GM18907 (cell line): Measurements from ENCODE around the gene RPTOR.
A peak's percentile ranks its signal among the peaks of the same experiment; 100 is the strongest.

Experiments
- ATAC-seq: cut with Tn5 transposase; IDR thresholded peaks from one replicate; pipeline ENCODE4 v1.9.1; 2021; ENCODE audit warnings: mild to moderate bottlenecking, moderate library complexity; ENCODE audit not compliant: unreplicated experiment

RPTOR gene

GRCh38 chr17:80588702-80589383, 44.2 kb downstream of the RPTOR start:
- no peak for ATAC-seq

DNA sequence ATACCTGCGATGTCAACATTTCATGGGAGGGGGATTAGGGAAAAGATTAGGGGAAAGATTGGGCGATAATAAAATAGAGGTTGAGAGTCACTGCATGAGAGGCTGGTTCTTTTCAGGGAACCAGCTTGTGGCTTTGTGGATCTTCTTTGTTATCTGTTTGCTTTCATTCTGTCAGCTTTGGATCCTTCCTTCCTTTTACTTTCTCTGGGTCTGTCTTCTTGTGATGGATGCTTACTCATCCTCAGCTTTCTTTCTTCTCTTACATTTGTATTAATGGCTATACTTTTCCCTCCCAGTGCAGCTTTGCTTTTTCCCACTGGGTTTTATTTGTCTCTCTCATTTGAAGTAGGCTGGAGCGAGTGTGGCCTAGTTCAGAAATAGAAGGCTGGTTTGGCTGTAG, 47.1 kb downstream of the RPTOR start:
- ATAC-seq: no peak

GRCh38 chr17:80592243-80592642, 47.6 kb downstream of the RPTOR start:
- ATAC-seq: no peak

GRCh38 chr17:80593181-80593580, 48.5 kb downstream of the RPTOR start:
- no peak for ATAC-seq

DNA sequence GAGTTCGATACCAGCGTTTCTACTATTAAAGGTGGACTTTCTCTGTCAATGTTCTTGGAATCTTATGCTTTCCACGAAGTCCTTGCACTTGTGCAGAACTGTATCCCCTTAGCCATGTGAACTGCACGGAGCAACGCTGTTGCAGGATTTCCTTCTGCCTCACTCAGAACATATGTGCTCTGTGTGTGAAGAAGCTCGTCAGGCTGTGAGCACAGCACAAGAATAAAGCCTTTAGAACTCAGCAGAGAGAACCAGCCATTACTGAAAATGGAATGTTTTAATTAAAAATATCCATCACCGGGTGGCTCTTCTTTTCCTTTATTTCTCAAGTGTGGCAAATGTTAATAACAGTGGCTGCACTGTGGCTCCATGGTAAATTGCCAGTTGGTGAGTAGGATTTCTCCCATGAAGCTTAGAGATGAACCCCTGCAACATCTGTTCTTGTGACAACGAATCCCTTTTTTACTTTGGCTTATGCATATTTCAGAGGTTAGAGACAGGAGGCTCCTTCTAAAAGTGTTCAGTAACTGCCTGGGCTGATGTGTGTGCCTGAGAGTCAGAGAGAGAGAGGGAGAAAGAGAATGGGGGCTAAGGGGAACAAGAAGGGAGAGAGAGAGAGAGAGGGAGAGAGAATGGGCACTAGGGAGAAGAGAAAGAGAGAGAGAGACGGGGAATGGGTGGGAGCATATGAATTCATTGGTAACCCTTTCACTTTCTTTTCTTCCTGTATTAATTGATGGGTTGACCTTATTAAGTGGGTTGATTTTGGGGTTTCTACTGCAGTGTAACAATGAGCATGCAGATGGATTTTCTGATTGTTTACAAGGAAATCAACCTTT, 50.0 kb downstream of the RPTOR start:
- no peak for ATAC-seq

GRCh38 chr17:80596760-80597608, 52.3 kb downstream of the RPTOR start:
- no peak for ATAC-seq

DNA sequence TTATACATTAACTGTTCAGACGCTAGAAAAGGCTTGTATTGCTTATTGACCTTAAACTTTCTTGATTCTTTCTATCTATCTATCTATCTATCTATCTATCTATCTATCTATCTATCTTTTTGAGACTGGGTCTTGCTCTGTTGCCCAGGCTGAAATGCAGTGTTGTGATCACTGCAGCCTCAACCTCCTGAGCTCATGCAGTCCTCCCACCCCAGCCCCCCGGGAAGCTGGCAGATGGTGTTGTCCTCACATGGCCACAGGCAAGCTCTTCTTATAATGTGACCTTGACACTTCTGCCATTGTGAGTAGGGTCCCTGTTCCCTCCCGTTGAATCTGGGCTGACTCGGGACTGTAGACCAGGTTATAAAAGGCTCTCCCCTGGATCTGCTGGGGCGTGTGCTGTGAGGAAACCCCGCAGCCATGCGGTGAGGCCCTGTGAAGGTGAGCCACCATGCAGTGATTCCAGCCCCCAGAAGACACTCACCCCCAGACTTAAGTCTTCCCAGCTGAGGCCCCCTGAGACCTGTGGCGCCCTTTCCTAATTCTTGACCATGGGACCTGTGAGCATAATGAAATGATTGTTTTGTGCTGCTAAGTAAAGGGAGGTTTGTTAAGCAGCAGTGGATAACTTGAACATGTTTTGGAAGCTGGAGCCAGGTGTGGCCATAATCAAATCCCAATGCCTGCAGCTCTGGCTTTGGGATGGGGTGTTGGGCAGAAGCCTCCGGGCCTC, 54.3 kb downstream of the RPTOR start:
- no peak for ATAC-seq

DNA sequence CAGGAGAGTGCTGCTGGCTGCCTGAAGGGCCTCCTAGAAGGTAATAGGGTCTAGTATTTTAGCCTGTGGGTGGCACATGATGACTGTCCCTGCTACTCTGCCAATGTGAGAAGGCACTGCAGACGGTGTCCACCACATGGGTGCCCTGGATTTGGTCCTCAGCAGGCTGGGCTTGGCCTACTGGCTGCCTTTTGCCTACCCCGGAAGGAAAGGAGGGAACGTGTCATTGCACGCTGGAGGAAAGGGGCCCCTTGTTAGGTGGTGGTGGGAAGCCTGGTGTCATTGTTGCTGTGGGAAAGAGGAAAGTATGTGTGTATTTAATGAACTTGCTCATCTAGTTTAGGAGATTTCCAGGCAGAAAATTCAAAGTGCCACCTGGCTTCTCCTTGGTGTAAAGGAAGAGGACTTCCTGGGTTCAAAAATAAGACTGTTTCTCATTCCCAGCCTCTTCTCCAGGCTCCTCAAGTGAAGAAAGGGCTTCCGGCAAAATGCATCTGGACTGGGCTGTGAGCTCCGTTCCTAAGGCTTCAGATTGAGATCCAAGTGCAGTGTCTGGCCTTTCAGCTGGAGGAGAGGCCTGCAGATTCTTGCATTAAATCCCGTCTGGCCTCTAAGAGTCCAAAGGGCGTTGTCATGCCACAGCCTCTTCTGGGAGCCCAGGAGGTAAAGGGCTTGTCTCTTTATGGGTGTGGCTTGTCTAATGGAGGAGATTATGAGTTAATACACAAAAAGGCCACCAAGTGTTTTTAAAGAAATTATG, 55.1 kb downstream of the RPTOR start:
- no peak for ATAC-seq

DNA sequence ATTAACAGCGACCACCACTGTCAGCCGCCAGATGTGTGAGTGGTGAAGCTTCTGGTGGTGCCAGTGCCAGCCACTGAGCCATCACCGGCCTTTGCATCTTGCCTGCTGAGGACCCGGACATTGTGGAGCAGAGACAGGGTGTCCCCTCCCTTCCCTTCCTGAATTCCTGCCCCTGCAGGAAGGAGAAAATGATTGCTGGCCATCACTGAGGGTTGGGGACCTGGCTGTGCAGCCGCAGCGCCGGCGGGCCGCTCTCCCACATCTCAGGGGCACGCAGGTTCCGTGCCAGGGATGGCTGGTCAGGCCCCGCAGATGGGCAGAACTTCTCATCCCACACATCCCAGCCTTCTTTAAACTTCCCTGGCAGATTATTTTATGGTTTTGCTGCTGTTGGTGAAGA, 56.5 kb downstream of the RPTOR start:
- no peak for ATAC-seq

- no peak for ATAC-seq
Observed at GRCh38 chr17:80603396-80603795, 58.8 kb downstream of the RPTOR start.

GRCh38 chr17:80604009-80604669, 59.5 kb downstream of the RPTOR start:
- no peak for ATAC-seq

DNA sequence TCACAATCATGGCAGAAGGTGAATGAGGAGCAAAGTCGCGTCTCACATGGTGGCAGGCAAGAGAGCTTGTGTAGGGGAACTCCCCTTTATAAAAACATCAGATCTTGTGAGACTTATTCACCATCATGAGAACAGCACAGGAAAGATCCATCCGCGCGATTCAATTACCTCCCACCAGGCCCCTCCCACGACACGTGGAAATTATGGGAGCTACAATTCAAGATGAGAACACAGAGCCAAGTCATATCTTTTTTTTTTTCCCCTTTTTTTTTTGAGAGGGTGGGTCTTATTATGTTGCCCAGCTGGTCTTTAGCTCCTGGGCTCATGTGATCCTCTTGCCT, 60.0 kb downstream of the RPTOR start:
- no peak for ATAC-seq

DNA sequence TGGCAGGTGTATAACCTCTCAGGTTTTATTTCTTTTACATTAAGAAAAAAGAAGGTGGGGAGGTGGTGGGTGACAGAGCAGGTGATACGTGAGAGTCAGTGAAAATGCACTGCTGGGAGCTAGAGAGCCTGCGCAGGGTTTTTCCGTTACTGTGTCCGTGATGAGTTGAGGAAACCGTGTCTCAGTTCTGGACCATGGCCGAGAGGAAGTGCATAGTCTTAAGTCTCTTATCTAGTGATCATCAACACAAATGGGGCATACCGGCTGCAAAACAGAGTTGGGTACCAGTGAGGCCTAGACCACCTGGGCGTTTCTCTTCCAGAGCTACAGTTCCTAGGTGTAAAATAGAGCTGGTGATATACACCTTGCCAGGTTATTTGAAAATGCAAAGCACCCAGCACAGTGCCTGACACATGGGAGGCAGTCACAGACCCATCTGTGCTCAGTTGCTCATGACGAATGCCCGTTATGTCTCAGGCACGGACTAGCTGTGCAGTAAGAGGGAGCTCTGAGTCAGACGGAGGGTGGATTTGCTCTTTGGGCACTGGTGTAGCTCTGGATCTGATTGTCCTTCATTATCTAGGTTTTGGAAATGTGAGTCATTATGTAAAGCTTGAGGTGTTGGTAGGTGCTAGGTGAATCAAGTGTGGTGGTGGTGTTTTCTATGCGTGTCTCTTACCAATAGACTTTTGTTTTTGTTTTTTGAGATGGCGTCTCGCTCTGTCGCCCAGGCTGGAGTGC, 60.9 kb downstream of the RPTOR start:
- ATAC-seq: peak; percentile 81

DNA sequence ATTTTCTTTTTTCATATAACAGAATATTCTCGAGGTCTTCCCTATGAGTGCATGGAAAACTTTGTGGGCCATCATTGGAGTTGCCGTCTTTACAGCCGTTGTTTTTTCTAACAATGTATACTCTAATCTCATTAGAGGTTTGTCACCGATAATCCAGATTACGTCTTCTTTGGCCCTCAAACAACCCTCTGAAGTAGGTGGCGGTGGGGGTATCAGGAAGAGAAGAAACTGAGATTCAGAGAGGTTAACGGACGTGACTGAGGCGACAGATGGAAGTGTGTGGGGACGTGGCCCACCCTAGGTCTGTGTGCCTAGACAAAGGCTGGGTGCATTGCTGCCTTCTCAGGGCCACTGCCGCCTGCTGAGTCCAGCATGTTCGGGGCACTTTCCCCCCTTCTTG, 63.7 kb downstream of the RPTOR start:
- ATAC-seq: no peak

- ATAC-seq: no peak
Observed at GRCh38 chr17:80609757-80610156, 65.1 kb downstream of the RPTOR start.

- no peak for ATAC-seq
Observed at GRCh38 chr17:80611816-80612215, 67.2 kb downstream of the RPTOR start.

DNA sequence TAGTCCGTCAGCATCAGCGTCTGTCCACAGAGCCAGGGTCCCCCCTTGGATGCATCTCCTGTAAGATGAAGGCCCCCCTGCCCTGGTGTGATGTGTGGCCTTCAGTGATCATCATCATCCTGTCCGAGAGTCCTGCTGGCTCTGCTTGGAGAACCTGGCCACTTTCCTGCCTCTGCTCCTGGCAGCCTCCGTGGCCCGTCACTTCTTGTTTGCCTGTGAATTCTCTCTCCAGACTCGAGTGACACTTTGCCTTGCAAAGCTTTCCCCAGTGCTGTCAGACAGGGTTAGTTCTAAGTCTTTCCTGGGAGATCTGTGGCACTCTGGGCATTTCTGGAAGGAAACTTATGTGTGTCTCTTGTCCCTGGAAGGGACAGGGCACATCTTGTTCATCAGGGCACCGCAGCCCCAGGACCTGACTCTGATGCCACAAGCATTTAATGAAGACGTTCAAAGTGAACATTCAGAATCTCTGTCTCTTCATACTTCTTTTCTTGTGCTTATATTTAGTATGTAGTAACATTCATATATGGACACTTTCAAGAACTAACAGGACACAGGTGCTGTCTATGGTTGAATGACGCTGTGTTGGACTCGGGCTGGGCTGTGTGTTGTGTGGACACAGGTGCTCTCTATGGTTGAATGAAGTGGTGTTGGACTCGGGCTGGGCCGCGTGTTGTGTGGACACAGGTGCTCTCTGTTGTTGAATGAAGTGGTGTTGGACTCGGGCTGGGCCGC, 68.5 kb downstream of the RPTOR start:
- ATAC-seq: no peak

- ATAC-seq: no peak
Observed at GRCh38 chr17:80613732-80614071, 69.1 kb downstream of the RPTOR start.
